ENCODE results near the gene KIF3C. TPM values are rescaled to one million over a fixed set of nuclear protein-coding genes. Genes with fewer than 3 reads are reported as not detected.

Gene KIF3C
- total and polyA plus RNA-seq, 2 experiments from 2014 or later: 7.0 to 7.2 TPM

DNA sequence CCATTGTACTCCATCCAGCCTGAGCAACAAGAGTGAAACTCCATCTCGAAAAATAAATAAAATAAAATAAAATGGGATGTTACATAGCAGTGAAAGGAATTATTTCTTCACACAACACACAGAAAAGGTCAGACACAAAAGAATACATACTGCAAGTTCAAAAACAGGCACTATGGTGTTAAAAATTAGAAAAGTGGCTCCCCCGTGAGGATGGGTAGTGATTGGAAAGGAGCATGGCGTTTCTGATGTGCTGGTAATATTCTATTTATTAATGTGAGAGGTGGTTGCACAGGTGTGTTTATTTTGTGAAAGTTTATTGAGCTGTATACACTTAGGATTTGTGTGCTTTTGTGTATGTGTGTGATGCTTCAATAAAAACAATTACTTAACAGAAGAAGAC, 28.6 kb upstream of the KIF3C start:
- in situ Hi-C loops (cut with MboI): no loop called here
- no peaks in the 10 kb centered on the region for H3K36me3 ChIP-seq (ENCODE audit: low read depth)
- WGBS, 2 experiments (ENCODE audit: low coverage in 1 of 2, low lambda C conversion rate in 2 of 2, missing lambda C conversion rate in 2 of 2): 81 to 92% methylated on average over 3 of the region's 3 CpGs

DNA sequence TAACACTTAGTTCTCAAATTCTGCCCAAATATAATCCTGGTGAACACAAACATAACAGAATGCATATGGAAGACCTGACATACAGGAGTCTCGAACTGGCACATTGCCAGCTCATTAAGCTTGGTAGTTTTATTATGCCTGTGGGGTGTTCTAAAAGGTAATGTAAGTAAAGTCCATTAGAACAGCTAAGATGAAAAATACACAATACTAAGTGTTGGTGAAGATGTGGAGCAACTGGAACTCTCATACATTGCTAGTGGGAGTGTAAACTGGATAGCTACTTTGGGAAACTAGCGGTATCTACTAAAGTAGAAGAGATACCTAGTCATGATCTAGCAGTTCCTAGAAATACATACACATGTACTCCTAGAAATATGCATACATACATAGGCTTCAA, 27.3 kb upstream of the KIF3C start:
- Histone ChIP-seq H3K27me3 (replicated peaks; ENCODE audit: insufficient read depth) (no peaks in the 10 kb centered on the region), H3K9me2 (ENCODE audit: insufficient read depth) (no peaks in the 10 kb centered on the region), H3K9ac (no peak overlapping the region), H3K36me3 (ENCODE audit: low read depth) (no peaks in the 10 kb centered on the region), H4K20me1 (ENCODE audit: insufficient read depth) (no peaks in the 10 kb centered on the region), H3K79me2 (ENCODE audit: insufficient read depth) (no peaks in the 10 kb centered on the region), H3F3A (ENCODE audit: insufficient read depth) (peaks cover 15% of the 10 kb centered on the region), H3K9me3 (ENCODE audit: low read depth) (no peaks in the 10 kb centered on the region), H3K27ac (peak overlapping the region; percentile 87), H3K4me1 (ENCODE audit: insufficient read depth) (peaks cover 24% of the 10 kb centered on the region), H2AFZ (no peak overlapping the region), H3K4me3 (no peak overlapping the region), H3K4me2 (ENCODE audit: unreplicated experiment) (peak overlapping the region; percentile 45)
- 48% methylated on average over 2 of the region's 2 CpGs for WGBS, 2 experiments (ENCODE audit: low coverage in 1 of 2, low lambda C conversion rate in 2 of 2, missing lambda C conversion rate in 2 of 2)
- TF ChIP-seq EZH2 (IDR thresholded peaks at IDR 0.05; ENCODE audit: insufficient read depth, poor library complexity, severe bottlenecking) (no peak), EZH2phosphoT487 (IDR thresholded peaks at IDR 0.05; ENCODE audit: insufficient read depth, low read depth) (no peak)
- in situ Hi-C loops (cut with MboI): no loop called here
- DNase-seq: no peak

More for the DNA sequence above, 28.6 kb upstream of the KIF3C start:
- no peak overlapping the region for H3K9ac ChIP-seq
- peaks cover 24% of the 10 kb centered on the region for H3K4me1 ChIP-seq (ENCODE audit: insufficient read depth)
- no peak overlapping the region for H3K4me2 ChIP-seq (ENCODE audit: unreplicated experiment)
- H3K9me3 ChIP-seq (ENCODE audit: low read depth): no peaks in the 10 kb centered on the region
- no peak for TF ChIP-seq EZH2 (IDR thresholded peaks at IDR 0.05; ENCODE audit: insufficient read depth, poor library complexity, severe bottlenecking)
- TF ChIP-seq EZH2phosphoT487 (IDR thresholded peaks at IDR 0.05; ENCODE audit: insufficient read depth, low read depth): no peak
- peaks cover 15% of the 10 kb centered on the region for H3F3A ChIP-seq (ENCODE audit: insufficient read depth)
- no peak overlapping the region for H3K27ac ChIP-seq
- H4K20me1 ChIP-seq (ENCODE audit: insufficient read depth): no peaks in the 10 kb centered on the region
- H3K9me2 ChIP-seq (ENCODE audit: insufficient read depth): no peaks in the 10 kb centered on the region
- DNase-seq: no peak
- H2AFZ ChIP-seq: no peak overlapping the region
- H3K79me2 ChIP-seq (ENCODE audit: insufficient read depth): no peaks in the 10 kb centered on the region
- no peaks in the 10 kb centered on the region for H3K27me3 ChIP-seq (replicated peaks; ENCODE audit: insufficient read depth)
- H3K4me3 ChIP-seq: no peak overlapping the region

- no peaks in the 10 kb centered on the region for H3K9me2 ChIP-seq (ENCODE audit: insufficient read depth)
- H3K9ac ChIP-seq: peak overlapping the region; percentile 58
- H4K20me1 ChIP-seq (ENCODE audit: insufficient read depth): no peaks in the 10 kb centered on the region
- H2AFZ ChIP-seq: peak overlapping the region; percentile 86
- H3K27me3 ChIP-seq (replicated peaks; ENCODE audit: insufficient read depth): no peaks in the 10 kb centered on the region
- H3F3A ChIP-seq (ENCODE audit: insufficient read depth): peaks cover 15% of the 10 kb centered on the region
- peaks cover 24% of the 10 kb centered on the region for H3K4me1 ChIP-seq (ENCODE audit: insufficient read depth)
- TF ChIP-seq EZH2phosphoT487 (IDR thresholded peaks at IDR 0.05; ENCODE audit: insufficient read depth, low read depth) (no peak), EZH2 (IDR thresholded peaks at IDR 0.05; ENCODE audit: insufficient read depth, poor library complexity, severe bottlenecking) (no peak)
- H3K9me3 ChIP-seq (ENCODE audit: low read depth): no peaks in the 10 kb centered on the region
- DNase-seq: peak; percentile 91
- peak overlapping the region; percentile 87 for H3K27ac ChIP-seq
- no peak overlapping the region for H3K4me3 ChIP-seq
- no peaks in the 10 kb centered on the region for H3K36me3 ChIP-seq (ENCODE audit: low read depth)
- 31 to 37% methylated on average over 2 of the region's 2 CpGs for WGBS, 2 experiments (ENCODE audit: low coverage in 1 of 2, low lambda C conversion rate in 2 of 2, missing lambda C conversion rate in 2 of 2)
- no peaks in the 10 kb centered on the region for H3K79me2 ChIP-seq (ENCODE audit: insufficient read depth)
- in situ Hi-C loops (cut with MboI): no loop called here
- peak overlapping the region; percentile 45 for H3K4me2 ChIP-seq (ENCODE audit: unreplicated experiment)
Observed at GRCh38 chr2:26008851-26009566, 26.7 kb upstream of the KIF3C start.

DNA sequence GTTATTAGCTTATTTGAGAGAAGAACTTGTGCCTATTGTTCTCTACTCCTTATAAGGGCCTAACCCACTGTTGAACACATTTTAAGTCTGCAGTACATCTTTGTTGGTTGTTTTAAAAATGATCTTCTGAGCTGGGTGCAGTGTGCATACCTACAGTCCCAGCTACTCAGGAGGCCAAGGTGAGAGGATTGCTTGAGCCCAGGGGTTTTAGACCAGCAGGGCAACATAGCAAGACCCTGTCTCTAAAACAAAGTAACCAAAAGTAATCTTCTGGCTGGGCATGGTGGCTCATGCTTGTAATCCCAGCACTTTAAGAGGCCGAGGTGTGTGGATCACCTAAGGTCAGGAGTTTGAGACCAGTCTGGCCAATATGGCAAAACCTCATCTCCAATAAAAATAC, 25.8 kb upstream of the KIF3C start:
- DNase-seq: no peak
- in situ Hi-C loops (cut with MboI): no loop called here
- Histone ChIP-seq H4K20me1 (ENCODE audit: insufficient read depth) (no peaks in the 10 kb centered on the region), H3K27ac (peak overlapping the region; percentile 87), H3K4me1 (ENCODE audit: insufficient read depth) (peaks cover 24% of the 10 kb centered on the region), H3K4me3 (no peak overlapping the region), H3F3A (ENCODE audit: insufficient read depth) (peaks cover 15% of the 10 kb centered on the region), H3K9ac (0 out of 2 replicates have a peak overlapping the region, but pooled peaks have one; percentile 58), H3K9me3 (ENCODE audit: low read depth) (no peaks in the 10 kb centered on the region), H2AFZ (no peak overlapping the region), H3K79me2 (ENCODE audit: insufficient read depth) (no peaks in the 10 kb centered on the region), H3K9me2 (ENCODE audit: insufficient read depth) (no peaks in the 10 kb centered on the region), H3K4me2 (ENCODE audit: unreplicated experiment) (no peak overlapping the region), H3K36me3 (ENCODE audit: low read depth) (no peaks in the 10 kb centered on the region), H3K27me3 (replicated peaks; ENCODE audit: insufficient read depth) (no peaks in the 10 kb centered on the region)
- TF ChIP-seq EZH2 (IDR thresholded peaks at IDR 0.05; ENCODE audit: insufficient read depth, poor library complexity, severe bottlenecking) (no peak), EZH2phosphoT487 (IDR thresholded peaks at IDR 0.05; ENCODE audit: insufficient read depth, low read depth) (no peak)
- 89 to 100% methylated on average over 1 of the region's 1 CpG for WGBS, 2 experiments (ENCODE audit: low coverage in 1 of 2, low lambda C conversion rate in 2 of 2, missing lambda C conversion rate in 2 of 2)

Data from GM23248 (cell line).